Measurements from ENCODE around the gene DIP2C.

Gene DIP2C

GRCh38 chr10:389261-389790 is 300.1 kb downstream of the DIP2C start:
- H3K4me3 ChIP-seq (ENCODE audit: low read depth, low read length), result no peak overlapping the region
- no peak for DNase-seq (ENCODE audit: low read depth)
- no peak for TF ChIP-seq CTCF (IDR thresholded peaks at IDR 0.05; ENCODE audit: control insufficient read depth, extremely low read depth, insufficient read depth)

- DNase-seq (ENCODE audit: low read depth), result no peak
- TF ChIP-seq CTCF (IDR thresholded peaks at IDR 0.05; ENCODE audit: control insufficient read depth, extremely low read depth, insufficient read depth), result no peak
- H3K4me3 ChIP-seq (ENCODE audit: low read depth, low read length), result no peak overlapping the region
Observed at GRCh38 chr10:388661-389045, 300.8 kb downstream of the DIP2C start.

- DNase-seq (ENCODE audit: low read depth), result no peak
- no peak for TF ChIP-seq CTCF (IDR thresholded peaks at IDR 0.05; ENCODE audit: control insufficient read depth, extremely low read depth, insufficient read depth)
- H3K4me3 ChIP-seq (ENCODE audit: low read depth, low read length), result no peak overlapping the region
Observed at GRCh38 chr10:387909-388660, 301.4 kb downstream of the DIP2C start.

GRCh38 chr10:387593-387891 is 301.9 kb downstream of the DIP2C start:
- H3K4me3 ChIP-seq (ENCODE audit: low read depth, low read length), result no peak overlapping the region
- no peak for DNase-seq (ENCODE audit: low read depth)
- TF ChIP-seq CTCF (IDR thresholded peaks at IDR 0.05; ENCODE audit: control insufficient read depth, extremely low read depth, insufficient read depth), result no peak

GRCh38 chr10:386771-387592 is 302.5 kb downstream of the DIP2C start:
- DNase-seq (ENCODE audit: low read depth), result no peak
- no peak for TF ChIP-seq CTCF (IDR thresholded peaks at IDR 0.05; ENCODE audit: control insufficient read depth, extremely low read depth, insufficient read depth)
- H3K4me3 ChIP-seq (ENCODE audit: low read depth, low read length), result no peak overlapping the region

GRCh38 chr10:385571-386300 is 303.7 kb downstream of the DIP2C start:
- no peak for TF ChIP-seq CTCF (IDR thresholded peaks at IDR 0.05; ENCODE audit: control insufficient read depth, extremely low read depth, insufficient read depth)
- no peak for DNase-seq (ENCODE audit: low read depth)
- no peak overlapping the region for H3K4me3 ChIP-seq (ENCODE audit: low read depth, low read length)
